GM12878 (cell line): ENCODE results near the gene HIVEP2. TPM values are rescaled to one million over a fixed set of nuclear protein-coding genes. Genes with fewer than 3 reads are reported as not detected.

ENCODE experiments used
- IKZF1 ChIP-seq: fragments of 450-650 bp; conservative IDR thresholded peaks from 2 replicates; pipeline ENCODE4 v1.6.1; 2017; ENCODE audit warnings: antibody characterized with exemption, mild to moderate bottlenecking
- LARP7 ChIP-seq: fragments of 450-650 bp; IDR thresholded peaks from 2 replicates; pipeline ENCODE4 v1.6.1; 2017; ENCODE audit warnings: mild to moderate bottlenecking
- PAX5 ChIP-seq: IDR thresholded peaks from 2 replicates; pipeline ENCODE4 v1.6.1; 2011; ENCODE audit warnings: low read depth, low read length, borderline replicate concordance
- ZBTB33 ChIP-seq: fragments of 450-650 bp; IDR thresholded peaks from 2 replicates; pipeline ENCODE4 v1.6.1; 2017; ENCODE audit warnings: mild to moderate bottlenecking
- ZZZ3 ChIP-seq: IDR thresholded peaks from 2 replicates; pipeline ENCODE4 v1.6.1; 2011; ENCODE audit warnings: low read depth; ENCODE audit not compliant: control insufficient read depth, insufficient read length
- polyA plus RNA-seq, 11 experiments: library from polyadenylated mRNA; depleted of rRNA in 4 of 11; unstranded in 6 of 11; stranded (reverse) in 5 of 11; fragments of >200 nt; fragmentation: Nextera tagmentation in 4 of 11; fragmentation: Illumina TruSeq in 1 of 11; extraction: Ambion mirVana in 4 of 11; extraction: Trizol in 1 of 11; gene quantifications; 1 replicate in 1 of 11; 2 replicates in 10 of 11; pipeline versions ENCODE4 v1.2.1 to v1.2.3, GENCODE V29; 2011 to 2016; ENCODE audit warnings: inconsistent platforms in 2 of 11, missing spikeins in 2 of 11, low read depth in 1 of 11
- total RNA-seq, 4 experiments: library from RNA; depleted of rRNA in 3 of 4; stranded (reverse); fragments of >200 nt in 3 of 4; fragmentation: Illumina TruSeq in 1 of 4; extraction: Trizol in 1 of 4; gene quantifications; 2 replicates each; pipeline versions ENCODE4 v1.2.1 to v1.2.3, GENCODE V29; 2013 to 2021
- TF ChIP-seq, protein P1 (sequence below): fragments of 450-650 bp; IDR thresholded peaks from 2 replicates; pipeline ENCODE4 v1.6.1; 2016; ENCODE audit warnings: mild to moderate bottlenecking, moderate library complexity, borderline replicate concordance
- TF ChIP-seq, protein P2 (sequence below): fragments of 450-650 bp; IDR thresholded peaks from 2 replicates; pipeline ENCODE4 v1.6.1; 2017; ENCODE audit warnings: mild to moderate bottlenecking, moderate library complexity

The HIVEP2 gene
- total and polyA plus RNA-seq, 10 of the 15 experiments (the other 5 are each of a cell fraction or from before 2014, with no cell fraction given): 1.2 to 15.7 (median 10.2) TPM

DNA sequence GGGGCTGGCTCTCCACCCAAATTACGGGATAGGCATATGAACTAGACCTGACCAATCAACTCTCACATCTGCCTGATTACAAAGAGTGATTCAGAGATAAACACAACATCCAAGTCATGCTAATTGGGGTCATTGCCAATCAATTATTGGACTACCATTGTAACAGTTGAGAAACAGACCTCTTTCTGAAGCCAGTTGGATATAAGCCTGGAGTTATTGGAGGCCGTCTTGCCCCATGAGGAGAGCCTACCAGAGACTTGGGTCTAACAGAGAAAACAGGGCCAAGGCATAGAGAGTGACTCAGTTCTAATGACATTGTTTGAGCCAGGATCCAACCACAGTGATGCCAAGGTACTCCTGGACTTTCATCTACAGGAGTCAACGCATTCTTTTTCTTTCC lies 39.4 kb upstream of the HIVEP2 start (continued):
- TF ChIP-seq LARP7 (no peak), IKZF1 (no peak), ZZZ3 (no peak), PAX5 (no peak), ZBTB33 (no peak)
- TF ChIP-seq, protein P1, sequence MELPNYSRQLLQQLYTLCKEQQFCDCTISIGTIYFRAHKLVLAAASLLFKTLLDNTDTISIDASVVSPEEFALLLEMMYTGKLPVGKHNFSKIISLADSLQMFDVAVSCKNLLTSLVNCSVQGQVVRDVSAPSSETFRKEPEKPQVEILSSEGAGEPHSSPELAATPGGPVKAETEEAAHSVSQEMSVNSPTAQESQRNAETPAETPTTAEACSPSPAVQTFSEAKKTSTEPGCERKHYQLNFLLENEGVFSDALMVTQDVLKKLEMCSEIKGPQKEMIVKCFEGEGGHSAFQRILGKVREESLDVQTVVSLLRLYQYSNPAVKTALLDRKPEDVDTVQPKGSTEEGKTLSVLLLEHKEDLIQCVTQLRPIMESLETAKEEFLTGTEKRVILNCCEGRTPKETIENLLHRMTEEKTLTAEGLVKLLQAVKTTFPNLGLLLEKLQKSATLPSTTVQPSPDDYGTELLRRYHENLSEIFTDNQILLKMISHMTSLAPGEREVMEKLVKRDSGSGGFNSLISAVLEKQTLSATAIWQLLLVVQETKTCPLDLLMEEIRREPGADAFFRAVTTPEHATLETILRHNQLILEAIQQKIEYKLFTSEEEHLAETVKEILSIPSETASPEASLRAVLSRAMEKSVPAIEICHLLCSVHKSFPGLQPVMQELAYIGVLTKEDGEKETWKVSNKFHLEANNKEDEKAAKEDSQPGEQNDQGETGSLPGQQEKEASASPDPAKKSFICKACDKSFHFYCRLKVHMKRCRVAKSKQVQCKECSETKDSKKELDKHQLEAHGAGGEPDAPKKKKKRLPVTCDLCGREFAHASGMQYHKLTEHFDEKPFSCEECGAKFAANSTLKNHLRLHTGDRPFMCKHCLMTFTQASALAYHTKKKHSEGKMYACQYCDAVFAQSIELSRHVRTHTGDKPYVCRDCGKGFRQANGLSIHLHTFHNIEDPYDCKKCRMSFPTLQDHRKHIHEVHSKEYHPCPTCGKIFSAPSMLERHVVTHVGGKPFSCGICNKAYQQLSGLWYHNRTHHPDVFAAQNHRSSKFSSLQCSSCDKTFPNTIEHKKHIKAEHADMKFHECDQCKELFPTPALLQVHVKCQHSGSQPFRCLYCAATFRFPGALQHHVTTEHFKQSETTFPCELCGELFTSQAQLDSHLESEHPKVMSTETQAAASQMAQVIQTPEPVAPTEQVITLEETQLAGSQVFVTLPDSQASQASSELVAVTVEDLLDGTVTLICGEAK: no peak
- TF ChIP-seq, protein P2, sequence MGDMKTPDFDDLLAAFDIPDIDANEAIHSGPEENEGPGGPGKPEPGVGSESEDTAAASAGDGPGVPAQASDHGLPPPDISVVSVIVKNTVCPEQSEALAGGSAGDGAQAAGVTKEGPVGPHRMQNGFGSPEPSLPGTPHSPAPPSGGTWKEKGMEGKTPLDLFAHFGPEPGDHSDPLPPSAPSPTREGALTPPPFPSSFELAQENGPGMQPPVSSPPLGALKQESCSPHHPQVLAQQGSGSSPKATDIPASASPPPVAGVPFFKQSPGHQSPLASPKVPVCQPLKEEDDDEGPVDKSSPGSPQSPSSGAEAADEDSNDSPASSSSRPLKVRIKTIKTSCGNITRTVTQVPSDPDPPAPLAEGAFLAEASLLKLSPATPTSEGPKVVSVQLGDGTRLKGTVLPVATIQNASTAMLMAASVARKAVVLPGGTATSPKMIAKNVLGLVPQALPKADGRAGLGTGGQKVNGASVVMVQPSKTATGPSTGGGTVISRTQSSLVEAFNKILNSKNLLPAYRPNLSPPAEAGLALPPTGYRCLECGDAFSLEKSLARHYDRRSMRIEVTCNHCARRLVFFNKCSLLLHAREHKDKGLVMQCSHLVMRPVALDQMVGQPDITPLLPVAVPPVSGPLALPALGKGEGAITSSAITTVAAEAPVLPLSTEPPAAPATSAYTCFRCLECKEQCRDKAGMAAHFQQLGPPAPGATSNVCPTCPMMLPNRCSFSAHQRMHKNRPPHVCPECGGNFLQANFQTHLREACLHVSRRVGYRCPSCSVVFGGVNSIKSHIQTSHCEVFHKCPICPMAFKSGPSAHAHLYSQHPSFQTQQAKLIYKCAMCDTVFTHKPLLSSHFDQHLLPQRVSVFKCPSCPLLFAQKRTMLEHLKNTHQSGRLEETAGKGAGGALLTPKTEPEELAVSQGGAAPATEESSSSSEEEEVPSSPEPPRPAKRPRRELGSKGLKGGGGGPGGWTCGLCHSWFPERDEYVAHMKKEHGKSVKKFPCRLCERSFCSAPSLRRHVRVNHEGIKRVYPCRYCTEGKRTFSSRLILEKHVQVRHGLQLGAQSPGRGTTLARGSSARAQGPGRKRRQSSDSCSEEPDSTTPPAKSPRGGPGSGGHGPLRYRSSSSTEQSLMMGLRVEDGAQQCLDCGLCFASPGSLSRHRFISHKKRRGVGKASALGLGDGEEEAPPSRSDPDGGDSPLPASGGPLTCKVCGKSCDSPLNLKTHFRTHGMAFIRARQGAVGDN: no peak
